ENCODE data around the gene RUNDC1.

The RUNDC1 gene

GRCh38 chr17:42979511-42980273 is 673 bp upstream of the RUNDC1 start, which contains the start of gene PTGES3L (continued):
- TF ChIP-seq PRDM10 (tag by site-specific recombination; IDR thresholded peaks at IDR 0.05) = peak; percentile 65
- peak; percentile 88 for TF ChIP-seq ZBTB11 (tag by site-specific recombination; conservative IDR thresholded peaks at IDR 0.05; ENCODE audit: low read depth)
- TF ChIP-seq PRDM1 (tag by site-specific recombination; IDR thresholded peaks at IDR 0.05) = peak; percentile 72
- peak; percentile 78 for TF ChIP-seq GLIS1 (tag by site-specific recombination; IDR thresholded peaks at IDR 0.05)
- peak; percentile 26 for TF ChIP-seq KLF17 (tag by site-specific recombination; IDR thresholded peaks at IDR 0.05)
- TF ChIP-seq GLI4 (tag by site-specific recombination; IDR thresholded peaks at IDR 0.05) = no peak
- TF ChIP-seq ZNF426 (tag by site-specific recombination; IDR thresholded peaks at IDR 0.05) = no peak
- TF ChIP-seq ZNF704 (tag by site-specific recombination; IDR thresholded peaks at IDR 0.05) = no peak
- no peak for TF ChIP-seq HOXD13 (CRISPR knock-in tag; IDR thresholded peaks at IDR 0.05; ENCODE audit: borderline replicate concordance)
- peak; percentile 58 for TF ChIP-seq ZXDB (tag by site-specific recombination; IDR thresholded peaks at IDR 0.05)
- peak; percentile 34; the same call in 1 of the 2 replicates for TF ChIP-seq OSR2 (tag by site-specific recombination; IDR thresholded peaks at IDR 0.05)
- no peak for TF ChIP-seq ZNF514 (tag by site-specific recombination; IDR thresholded peaks at IDR 0.05)
- TF ChIP-seq IKZF3 (tag by site-specific recombination; IDR thresholded peaks at IDR 0.05) = peak; percentile 51

- Histone ChIP-seq H3K36me3 (ENCODE audit: control insufficient read depth in 2 of 2, insufficient read depth in 1 of 2, low read length in 2 of 2) (peaks cover 9 to 16% of the 10 kb centered on the region in 2 experiments), H3K4me3 (ENCODE audit: low read depth, low read length) (peak overlapping the region; percentile 85), H3K27ac (ENCODE audit: extremely low read depth, low read depth, low read length) (peak overlapping the region; percentile 78), H3K4me1 (ENCODE audit: control insufficient read depth, insufficient read depth, low read length) (peaks cover 10% of the 10 kb centered on the region), H3K9me3 (ENCODE audit: control insufficient read depth, insufficient read depth, low read depth, low read length) (no peaks in the 10 kb centered on the region)
- ChIA-PET CTCF (interaction anchor here (0.6 to 1.0 kb wide), 2 partner anchors 14 to 17 kb away, joined by 3 read pairs; partner anchors contain the start of gene RPL27), POLR2A (interaction anchor here (2.2 to 4.2 kb wide), 2 partner anchors 15 to 17 kb away, joined by 7 to 26 read pairs; partner anchors contain the start of gene RPL27)
- TF ChIP-seq HIC1 (tag by site-specific recombination; IDR thresholded peaks at IDR 0.05) (no peak), ZNF600 (tag by site-specific recombination; IDR thresholded peaks at IDR 0.05) (peak; percentile 95), ZNF513 (tag by site-specific recombination; IDR thresholded peaks at IDR 0.05) (no peak), ZNF10 (tag by site-specific recombination; IDR thresholded peaks at IDR 0.05) (no peak), ZNF777 (tag by site-specific recombination; IDR thresholded peaks at IDR 0.05; ENCODE audit: borderline replicate concordance) (0 out of 2 replicates have a peak, but pooled peaks have one; percentile 27), ZNF341 (tag by site-specific recombination; IDR thresholded peaks at IDR 0.05; ENCODE audit: low read depth) (peak; percentile 8; the same call in 1 of the 2 replicates), REPIN1 (tag by site-specific recombination; IDR thresholded peaks at IDR 0.05; ENCODE audit: low read depth) (no peak), ZNF629 (tag by site-specific recombination; IDR thresholded peaks at IDR 0.05) (peak; percentile 65), ZBTB17 (tag by site-specific recombination; IDR thresholded peaks at IDR 0.05) (peak; percentile 90)
These were observed 517 bp downstream of the RUNDC1 start for GRCh38 chr17:42980766-42981397.

Measured in HEK293 (cell line).